Fibroblast of gingiva (primary cell): ENCODE measurements around the gene ERMP1.

Experiments used
- DNase-seq: peaks from one replicate; pipeline ENCODE4 v3.0.0-alpha.2; 2011; ENCODE audit warnings: low read depth

The ERMP1 gene

GRCh38 chr9:5854063-5854790, 21.3 kb upstream of the ERMP1 start:
- no peak for DNase-seq

- DNase-seq = no peak
Observed at GRCh38 chr9:5853617-5854016, 20.7 kb upstream of the ERMP1 start.

GRCh38 chr9:5852987-5853386, 20.1 kb upstream of the ERMP1 start:
- no peak for DNase-seq

GRCh38 chr9:5851445-5851844, 18.5 kb upstream of the ERMP1 start:
- peak; percentile 74 for DNase-seq

GRCh38 chr9:5850724-5851122, 17.8 kb upstream of the ERMP1 start:
- DNase-seq = no peak

GRCh38 chr9:5848372-5848882, 15.5 kb upstream of the ERMP1 start:
- DNase-seq = no peak

- DNase-seq = peak; percentile 58
Observed at GRCh38 chr9:5846501-5846921, 13.6 kb upstream of the ERMP1 start.

GRCh38 chr9:5846096-5846495, 13.2 kb upstream of the ERMP1 start:
- DNase-seq = no peak

- no peak for DNase-seq
Observed at GRCh38 chr9:5845157-5845531, 12.2 kb upstream of the ERMP1 start.

GRCh38 chr9:5843794-5844471, 11.0 kb upstream of the ERMP1 start:
- DNase-seq = peak; percentile 27

GRCh38 chr9:5842929-5843793, 10.2 kb upstream of the ERMP1 start:
- no peak for DNase-seq

- DNase-seq = no peak
Observed at GRCh38 chr9:5841771-5842573, 9.1 kb upstream of the ERMP1 start.

- DNase-seq = no peak
Observed at GRCh38 chr9:5840788-5841187, 7.9 kb upstream of the ERMP1 start.

- no peak for DNase-seq
Observed at GRCh38 chr9:5839572-5839902, 6.6 kb upstream of the ERMP1 start.

GRCh38 chr9:5838884-5839571, 6.1 kb upstream of the ERMP1 start:
- peak; percentile 19 for DNase-seq

GRCh38 chr9:5835808-5836207, 2.9 kb upstream of the ERMP1 start:
- DNase-seq = no peak

- no peak for DNase-seq
Observed at GRCh38 chr9:5834214-5834613, 1.3 kb upstream of the ERMP1 start.

GRCh38 chr9:5832071-5832537, 813 bp downstream of the ERMP1 start:
- DNase-seq = no peak

GRCh38 chr9:5825895-5826622, 6.9 kb downstream of the ERMP1 start:
- no peak for DNase-seq

GRCh38 chr9:5825223-5825622, 7.7 kb downstream of the ERMP1 start:
- DNase-seq = no peak
